Upper lobe of right lung (tissue), 1 donor: Measurements from ENCODE around the gene PTGR2. TPM values are rescaled to one million over a fixed set of nuclear protein-coding genes. Genes with fewer than 3 reads are reported as not detected.
"Not testable (repeated sequence)": the region's sequence is repeated elsewhere in the genome, so short reads cannot be mapped to it uniquely, and the experiment has no call there.

Experiments
- ATAC-seq: fragments of 200-7000 bp; cut with Tn5 transposase; one replicate; pipeline ENCODE4 v1.9.1; 2020; ENCODE audit warnings: mild to moderate bottlenecking, moderate library complexity
- DNase-seq: peaks from one replicate; pipeline ENCODE4 v3.0.0-alpha.2; 2020
- H3K27ac ChIP-seq: fragments of 200-600 bp; one replicate; pipeline ENCODE4 v1.8.0; 2022
- H3K27me3 ChIP-seq: fragments of 200-600 bp; one replicate; pipeline ENCODE4 v1.8.0; 2022; ENCODE audit warnings: mild to moderate bottlenecking
- H3K36me3 ChIP-seq: fragments of 200-600 bp; one replicate; pipeline ENCODE4 v1.8.0; 2022
- H3K4me1 ChIP-seq: fragments of 200-600 bp; one replicate; pipeline ENCODE4 v1.8.0; 2022
- H3K4me3 ChIP-seq: fragments of 200-600 bp; one replicate; pipeline ENCODE4 v1.8.0; 2022; ENCODE audit warnings: mild to moderate bottlenecking
- H3K9me3 ChIP-seq: fragments of 200-600 bp; one replicate; pipeline ENCODE4 v1.8.0; 2022
- CTCF ChIP-seq: fragments of 200-600 bp; IDR thresholded peaks from one replicate; pipeline ENCODE4 v1.8.0; 2022; ENCODE audit warnings: antibody characterized with exemption
- intact Hi-C: fragments of 100-400 bp; cut with DNase I; formaldehyde crosslinking; loops from one replicate; pipeline ENCODE4 v1.11.0; 2022
- total RNA-seq: library from RNA; stranded (reverse); fragmentation: NEBNext Ultra II Directional; extraction: Animal tissue kit (Norgen Biotek cat#: 25700); gene quantifications from one replicate; pipeline ENCODE4 v1.2.1, GENCODE V29; 2021
- donor health status: DM: no; HTN: yes; CAD: no; lungs with severe emphysema.

PTGR2 gene
- total RNA-seq, 1 donor from 2014 or later = 12.9 TPM

- no peaks in the 10 kb centered on the region for H3K9me3 ChIP-seq
- H3K36me3 ChIP-seq = peaks cover 82% of the 10 kb centered on the region
- no peak for TF ChIP-seq CTCF
- H3K27me3 ChIP-seq = no peaks in the 10 kb centered on the region
- H3K27ac ChIP-seq = no peak overlapping the region
- H3K4me3 ChIP-seq = no peak overlapping the region
- DNase-seq = no peak
- ATAC-seq = no peak
- no peaks in the 10 kb centered on the region for H3K4me1 ChIP-seq
- intact Hi-C loops = no loop called here
Measured at GRCh38 chr14:73896521-73896920, 44.9 kb downstream of the PTGR2 start.

- Histone ChIP-seq H3K36me3 (peaks cover 96% of the 10 kb centered on the region), H3K4me1 (no peaks in the 10 kb centered on the region), H3K27me3 (no peaks in the 10 kb centered on the region), H3K4me3 (no peak overlapping the region), H3K27ac (no peak overlapping the region), H3K9me3 (no peaks in the 10 kb centered on the region)
- DNase-seq (no peak), ATAC-seq (no peak)
- no peak for TF ChIP-seq CTCF
- intact Hi-C loops = no loop called here
Measured at GRCh38 chr14:73903028-73903427, 51.4 kb downstream of the PTGR2 start.

GRCh38 chr14:73909681-73910080, 58.0 kb downstream of the PTGR2 start:
- no peaks in the 10 kb centered on the region for H3K27me3 ChIP-seq
- no peak for ATAC-seq
- no peak for TF ChIP-seq CTCF
- H3K9me3 ChIP-seq = no peaks in the 10 kb centered on the region
- peaks cover 91% of the 10 kb centered on the region for H3K36me3 ChIP-seq
- no peak overlapping the region for H3K4me3 ChIP-seq
- intact Hi-C loops = no loop called here
- no peak for DNase-seq
- no peaks in the 10 kb centered on the region for H3K4me1 ChIP-seq
- no peak overlapping the region for H3K27ac ChIP-seq

GRCh38 chr14:73913256-73913655, 61.6 kb downstream of the PTGR2 start:
- Histone ChIP-seq H3K9me3 (no peaks in the 10 kb centered on the region), H3K27ac (no peak overlapping the region), H3K4me1 (no peaks in the 10 kb centered on the region), H3K27me3 (no peaks in the 10 kb centered on the region), H3K36me3 (peaks cover 76% of the 10 kb centered on the region), H3K4me3 (no peak overlapping the region)
- no peak for TF ChIP-seq CTCF
- intact Hi-C loops = no loop called here
- no peak for ATAC-seq
- DNase-seq = no peak

GRCh38 chr14:73916324-73916723, 64.7 kb downstream of the PTGR2 start:
- ATAC-seq (no peak), DNase-seq (no peak)
- peaks cover 74% of the 10 kb centered on the region for H3K36me3 ChIP-seq
- intact Hi-C loops = no loop called here
- no peak for TF ChIP-seq CTCF
- no peaks in the 10 kb centered on the region for H3K4me1 ChIP-seq
- H3K27me3 ChIP-seq = no peaks in the 10 kb centered on the region
- no peak overlapping the region for H3K4me3 ChIP-seq
- no peak overlapping the region for H3K27ac ChIP-seq
- H3K9me3 ChIP-seq = no peaks in the 10 kb centered on the region

- H3K9me3 ChIP-seq, H3K4me3 ChIP-seq, intact Hi-C loops, H3K4me1 ChIP-seq, H3K27ac ChIP-seq, DNase-seq, H3K27me3 ChIP-seq, ATAC-seq: not testable (repeated sequence)
- peaks cover 81% of the 10 kb centered on the region for H3K36me3 ChIP-seq
Measured at GRCh38 chr14:73919457-73919856, 67.8 kb downstream of the PTGR2 start.
